ENCODE data around the gene TTC34.
"Not testable (repeated sequence)": the region's sequence is repeated elsewhere in the genome, so short reads cannot be mapped to it uniquely, and the experiment has no call there.

TTC34 gene

DNA sequence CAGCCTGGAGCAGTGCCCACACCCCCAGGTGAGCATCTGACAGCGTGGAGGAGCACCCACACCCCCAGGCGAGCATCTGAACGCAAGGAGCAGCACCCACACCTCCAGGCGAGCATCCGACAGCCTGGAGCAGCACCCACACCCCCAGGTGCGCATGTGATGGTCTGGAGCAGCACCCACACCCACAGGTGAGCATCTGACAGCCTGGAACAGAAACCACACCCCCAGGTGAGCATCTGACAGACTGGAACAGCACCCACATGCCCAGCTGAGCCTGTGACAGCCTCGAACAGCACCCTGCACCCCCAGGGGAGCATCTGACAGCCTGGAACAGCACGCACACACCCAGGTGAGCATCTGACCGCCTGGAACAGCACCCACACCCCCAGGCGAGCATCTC, 46.9 kb downstream of the TTC34 start:
- DNase-seq = not testable (repeated sequence)

DNA sequence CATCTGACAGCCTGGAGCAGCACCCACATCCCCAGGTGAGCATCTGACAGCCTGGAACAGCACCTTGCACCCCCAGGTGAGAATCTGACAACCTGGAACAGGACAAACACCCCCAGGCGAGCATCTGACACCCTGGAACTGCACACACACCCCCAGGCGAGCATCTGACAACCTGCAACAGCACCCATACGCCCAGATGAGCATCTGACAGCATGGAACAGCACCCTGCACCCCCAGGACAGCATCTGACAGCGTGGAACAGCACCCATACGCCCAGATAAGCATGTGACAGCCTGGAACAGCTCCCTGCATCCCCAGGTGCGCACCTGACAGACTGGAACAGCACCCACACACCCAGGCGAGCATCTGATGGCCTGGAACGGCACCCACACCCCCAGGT, 49.0 kb downstream of the TTC34 start:
- DNase-seq = not testable (repeated sequence)

DNA sequence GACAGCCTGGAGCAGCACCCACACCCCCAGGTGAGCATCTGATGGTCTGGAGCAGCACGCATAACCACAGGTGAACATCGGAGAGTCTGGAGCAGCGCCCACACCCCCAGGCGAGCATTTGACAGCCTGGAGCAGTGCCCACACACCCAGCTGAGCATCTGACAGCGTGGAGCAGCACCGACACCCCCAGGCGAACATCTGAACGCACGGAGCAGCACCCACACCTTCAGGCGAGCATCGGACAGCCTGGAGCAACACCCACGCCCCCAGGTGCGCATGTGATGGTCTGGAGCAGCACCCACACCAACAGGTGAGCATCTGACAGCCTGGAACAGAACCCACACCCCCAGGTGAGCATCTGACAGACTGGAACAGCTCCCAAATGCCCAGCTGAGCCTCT, 49.6 kb downstream of the TTC34 start:
- DNase-seq = not testable (repeated sequence)

DNA sequence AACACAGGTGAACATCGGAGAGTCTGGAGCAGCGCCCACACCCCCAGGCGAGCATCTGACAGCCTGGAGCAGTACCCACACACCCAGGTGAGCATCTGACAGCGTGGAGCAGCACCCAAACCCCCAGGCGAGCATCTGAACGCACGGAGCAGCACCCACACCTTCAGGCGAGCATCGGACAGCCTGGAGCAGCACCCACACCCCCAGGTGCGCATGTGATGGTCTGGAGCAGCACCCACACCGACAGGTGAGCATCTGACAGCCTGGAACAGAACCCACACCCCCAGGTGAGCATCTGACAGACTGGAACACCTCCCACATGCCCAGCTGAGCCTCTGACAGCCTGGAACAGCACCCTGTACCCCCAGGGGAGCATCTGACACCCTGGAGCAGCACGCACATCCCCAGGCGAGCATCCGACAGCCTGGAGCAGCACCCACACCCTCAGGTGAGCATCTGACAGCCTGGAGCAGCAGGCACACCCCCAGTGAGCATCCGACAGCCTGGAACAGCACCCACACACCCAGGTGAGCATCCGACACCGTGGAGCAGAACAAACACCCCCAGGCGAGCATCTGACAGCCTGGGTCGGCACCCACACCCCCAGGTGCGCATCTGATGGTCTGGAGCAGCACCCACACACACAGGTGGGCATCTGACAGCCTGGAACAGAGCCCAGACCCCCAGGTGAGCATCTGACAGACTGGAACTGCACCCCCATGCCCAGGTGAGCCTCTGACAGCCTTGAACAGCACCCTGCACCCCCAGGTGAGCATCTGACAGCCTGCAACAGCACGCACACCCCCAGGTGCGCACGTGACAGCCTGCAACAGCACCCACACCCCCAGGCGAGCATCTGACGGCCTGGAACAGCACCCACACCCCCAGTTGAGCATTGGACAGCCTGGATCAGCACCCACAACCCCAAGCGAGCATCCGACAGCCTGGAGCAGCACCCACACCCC, 50.4 kb downstream of the TTC34 start:
- DNase-seq = not testable (repeated sequence)

DNA sequence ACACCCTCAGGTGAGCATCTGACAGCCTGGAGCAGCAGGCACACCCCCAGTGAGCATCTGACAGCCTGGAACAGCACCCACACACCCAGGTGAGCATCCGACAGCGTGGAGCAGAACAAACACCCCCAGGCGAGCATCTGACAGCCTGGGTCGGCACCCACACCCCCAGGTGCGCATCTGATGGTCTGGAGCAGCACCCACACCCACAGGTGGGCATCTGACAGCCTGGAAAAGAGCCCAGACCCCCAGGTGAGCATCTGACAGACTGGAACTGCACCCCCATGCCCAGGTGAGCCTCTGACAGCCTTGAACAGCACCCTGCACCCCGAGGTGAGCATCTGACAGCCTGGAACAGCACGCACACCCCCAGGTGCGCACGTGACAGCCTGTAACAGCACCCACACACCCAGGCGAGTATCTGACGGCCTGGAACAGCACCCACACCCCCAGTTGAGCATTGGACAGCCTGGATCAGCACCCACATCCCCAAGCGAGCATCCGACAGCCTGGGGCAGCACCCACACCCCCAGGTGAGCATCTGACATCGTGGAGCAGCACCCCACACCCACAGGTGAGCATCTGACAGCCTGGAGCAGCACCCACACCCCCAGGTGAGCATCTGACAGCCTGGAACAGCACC, 51.3 kb downstream of the TTC34 start:
- DNase-seq = not testable (repeated sequence)

DNA sequence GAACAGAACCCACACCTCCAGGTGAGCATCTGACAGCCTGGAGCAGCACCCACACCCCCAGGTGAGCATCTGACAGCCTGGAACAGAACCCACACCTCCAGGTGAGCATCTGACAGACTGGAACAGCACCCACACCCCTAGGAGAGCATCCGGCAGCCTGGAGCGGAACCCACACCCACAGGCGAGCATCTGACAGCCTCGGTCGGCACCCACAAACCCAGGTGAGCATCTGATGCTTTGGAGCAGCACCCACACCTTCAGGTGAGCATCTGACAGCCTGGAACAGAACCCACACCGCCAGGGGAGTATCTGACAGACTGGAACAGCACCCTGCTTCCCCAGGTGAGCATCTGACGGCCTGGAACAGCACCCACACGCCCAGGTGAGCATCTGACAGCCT, 52.9 kb downstream of the TTC34 start:
- not testable (repeated sequence) for DNase-seq

DNA sequence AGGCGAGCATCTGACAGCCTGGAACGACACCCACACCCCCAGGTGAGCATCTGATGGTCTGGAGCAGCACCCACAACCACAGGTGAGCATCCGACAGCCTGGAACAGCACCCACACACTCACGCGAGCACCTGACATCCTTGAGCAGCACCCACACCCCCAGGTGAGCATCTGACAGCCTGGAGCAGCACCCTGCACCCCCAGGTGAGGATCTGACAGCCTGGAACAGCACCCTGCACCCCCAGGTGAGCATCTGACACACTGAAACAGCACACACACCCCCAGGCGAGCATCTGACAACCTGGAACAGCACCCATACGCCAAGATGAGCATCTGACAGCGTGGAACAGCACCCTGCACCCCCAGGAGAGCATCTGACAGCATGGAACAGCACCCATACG, 106.7 kb downstream of the TTC34 start:
- not testable (repeated sequence) for DNase-seq

DNA sequence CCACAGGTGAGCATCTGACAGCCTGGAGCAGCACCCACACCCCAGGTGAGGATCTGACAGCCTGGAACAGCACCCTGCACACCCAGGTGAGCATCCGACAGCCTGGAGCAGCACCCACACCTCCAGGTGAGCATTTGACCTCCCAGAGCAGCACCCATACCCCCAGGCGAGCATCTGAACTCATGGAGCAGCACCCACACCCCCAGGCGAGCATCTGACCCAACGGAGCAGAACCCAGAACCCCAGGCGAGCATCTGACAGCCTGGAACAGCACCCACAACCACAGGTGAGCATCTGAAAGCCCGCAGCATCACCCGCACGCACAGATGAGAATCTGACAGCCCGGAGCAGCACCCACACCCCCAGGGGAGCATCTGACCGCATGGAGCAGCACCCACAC, 111.3 kb downstream of the TTC34 start:
- not testable (repeated sequence) for DNase-seq

DNA sequence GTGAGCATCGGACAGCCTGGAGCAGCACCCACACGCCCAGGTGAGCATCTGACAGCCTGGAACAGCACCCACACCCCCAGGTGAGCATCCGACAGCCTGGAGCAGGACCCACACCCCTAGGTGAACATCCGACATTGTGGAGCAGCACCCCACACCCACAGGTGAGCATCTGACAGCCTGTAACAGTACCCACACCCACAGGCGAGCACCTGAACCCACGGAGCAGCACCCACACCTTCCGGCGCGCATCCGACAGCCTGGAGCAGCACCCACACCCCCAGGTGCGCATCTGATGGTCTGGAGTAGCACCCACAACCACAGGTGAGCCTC, 113.2 kb downstream of the TTC34 start:
- not testable (repeated sequence) for DNase-seq

DNA sequence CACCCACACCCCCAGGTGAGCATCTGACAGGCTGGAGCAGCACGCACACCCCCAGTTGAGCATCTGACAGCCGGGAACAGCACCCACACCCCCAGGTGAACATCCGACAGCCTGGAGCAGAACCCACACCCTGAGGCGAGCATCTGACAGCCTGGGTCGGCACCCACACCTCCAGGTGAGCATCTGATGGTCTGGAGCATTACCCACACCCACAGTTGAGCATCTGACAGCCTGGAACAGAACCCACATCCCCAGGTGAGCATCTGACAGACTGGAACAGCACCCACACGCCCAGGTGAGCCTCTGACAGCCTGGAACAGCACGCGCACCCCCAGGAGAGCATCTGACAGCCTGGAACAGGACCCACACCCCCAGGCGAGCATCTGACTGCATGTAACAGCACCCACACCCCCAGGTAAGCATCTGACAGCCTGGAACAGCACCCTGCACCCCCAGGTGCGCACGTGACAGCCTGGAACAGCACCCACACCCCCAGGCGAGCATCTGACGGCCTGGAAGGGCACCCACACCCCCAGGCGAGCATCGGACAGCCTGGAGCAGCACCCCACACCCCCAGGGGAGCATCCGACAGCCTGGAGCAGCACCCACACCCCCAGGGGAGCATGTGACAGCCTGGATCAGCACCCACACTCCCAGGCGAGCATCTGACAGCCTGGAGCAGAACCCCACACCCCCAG, 113.7 kb downstream of the TTC34 start:
- DNase-seq = not testable (repeated sequence)

DNA sequence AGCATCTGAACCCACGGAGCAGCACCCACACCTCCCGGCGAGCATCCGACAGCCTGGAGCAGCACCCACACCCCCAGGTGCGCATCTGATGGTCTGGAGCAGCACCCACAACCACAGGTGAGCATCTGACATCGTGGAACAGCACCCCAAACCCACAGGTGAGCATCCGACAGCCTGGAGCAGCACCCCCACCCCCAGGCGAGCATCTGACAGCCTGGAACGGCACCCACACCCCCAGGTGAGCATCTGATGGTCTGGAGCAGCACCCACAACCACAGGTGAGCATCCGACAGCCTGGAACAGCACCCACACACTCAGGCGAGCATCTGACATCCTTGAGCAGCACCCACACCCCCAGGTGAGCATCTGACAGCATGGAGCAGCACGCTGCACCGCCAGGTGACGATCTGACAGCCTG, 114.3 kb downstream of the TTC34 start:
- DNase-seq = not testable (repeated sequence)

DNA sequence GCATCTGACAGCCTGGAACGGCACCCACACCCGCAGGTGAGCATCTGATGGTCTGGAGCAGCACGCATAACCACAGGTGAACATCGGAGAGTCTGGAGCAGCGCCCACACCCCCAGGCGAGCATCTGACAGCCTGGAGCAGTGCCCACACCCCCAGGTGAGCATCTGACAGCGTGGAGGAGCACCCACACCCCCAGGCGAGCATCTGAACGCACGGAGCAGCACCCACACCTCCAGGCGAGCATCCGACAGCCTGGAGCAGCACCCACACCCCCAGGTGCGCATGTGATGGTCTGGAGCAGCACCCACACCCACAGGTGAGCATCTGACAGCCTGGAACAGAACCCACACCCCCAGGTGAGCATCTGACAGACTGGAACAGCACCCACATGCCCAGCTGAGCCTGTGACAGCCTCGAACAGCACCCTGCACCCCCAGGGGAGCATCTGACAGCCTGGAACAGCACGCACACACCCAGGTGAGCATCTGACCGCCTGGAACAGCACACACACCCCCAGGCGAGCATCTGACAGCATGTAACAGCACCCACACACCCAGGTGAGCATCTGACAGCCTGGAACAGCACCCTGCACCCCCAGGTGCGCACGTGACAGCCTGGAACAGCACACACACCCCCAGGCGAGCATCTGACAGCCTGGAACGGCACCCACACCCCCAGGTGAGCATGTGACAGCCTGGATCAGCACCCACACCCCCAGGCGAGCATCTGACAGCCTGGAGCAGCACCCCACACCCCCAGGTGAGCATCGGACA, 115.2 kb downstream of the TTC34 start:
- not testable (repeated sequence) for DNase-seq

DNA sequence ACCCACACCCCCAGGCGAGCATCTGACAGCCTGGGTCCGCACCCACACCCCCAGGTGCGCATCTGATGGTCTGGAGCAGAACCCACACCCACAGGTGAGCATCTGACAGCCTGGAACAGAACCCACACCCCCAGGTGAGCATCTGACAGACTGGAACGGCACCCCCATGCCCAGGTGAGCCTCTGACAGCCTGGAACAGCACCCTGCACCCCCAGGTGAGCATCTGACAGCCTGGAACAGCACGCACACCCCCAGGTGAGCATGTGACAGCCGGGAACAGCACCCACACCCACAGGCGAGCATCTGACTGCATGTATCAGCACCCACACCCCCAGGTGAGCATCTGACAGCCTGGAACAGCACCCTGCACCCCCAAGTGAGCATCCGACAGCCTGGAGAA, 115.8 kb downstream of the TTC34 start:
- not testable (repeated sequence) for DNase-seq

DNA sequence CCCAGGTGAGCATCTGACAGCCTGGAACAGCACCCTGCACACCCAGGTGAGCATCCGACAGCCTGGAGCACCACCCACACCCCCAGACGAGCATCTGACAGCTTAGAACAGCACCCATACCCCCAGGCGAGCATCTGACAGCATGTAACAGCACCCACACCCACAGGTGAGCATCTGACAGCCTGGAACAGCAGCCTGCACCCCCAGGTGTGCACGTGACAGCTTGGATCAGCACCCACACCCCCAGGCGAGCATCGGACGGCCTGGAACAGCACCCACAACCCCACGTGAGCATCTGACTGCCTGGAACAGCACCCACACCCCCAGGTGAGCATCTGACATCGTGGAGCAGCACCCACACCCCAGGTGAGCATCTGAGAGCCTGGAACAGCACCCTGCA, 116.6 kb downstream of the TTC34 start:
- not testable (repeated sequence) for DNase-seq

DNA sequence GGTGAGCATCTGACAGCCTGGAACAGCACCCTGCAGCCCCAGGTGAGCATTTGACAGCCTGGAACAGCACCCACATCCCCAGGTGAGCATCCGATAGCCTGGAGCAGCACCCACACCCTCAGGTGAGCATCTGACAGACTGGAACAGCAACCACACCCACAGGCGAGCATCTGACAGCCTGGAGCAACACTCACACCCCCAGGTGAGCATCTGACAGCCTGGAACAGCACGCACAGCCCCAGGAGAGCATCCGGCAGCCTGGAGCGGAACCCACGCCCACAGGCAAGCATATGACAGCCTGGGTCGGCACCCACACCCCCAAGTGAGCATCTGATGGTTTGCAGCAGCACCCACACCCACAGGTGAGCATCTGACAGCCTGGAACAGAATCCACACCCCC, 117.5 kb downstream of the TTC34 start:
- DNase-seq = not testable (repeated sequence)

DNA sequence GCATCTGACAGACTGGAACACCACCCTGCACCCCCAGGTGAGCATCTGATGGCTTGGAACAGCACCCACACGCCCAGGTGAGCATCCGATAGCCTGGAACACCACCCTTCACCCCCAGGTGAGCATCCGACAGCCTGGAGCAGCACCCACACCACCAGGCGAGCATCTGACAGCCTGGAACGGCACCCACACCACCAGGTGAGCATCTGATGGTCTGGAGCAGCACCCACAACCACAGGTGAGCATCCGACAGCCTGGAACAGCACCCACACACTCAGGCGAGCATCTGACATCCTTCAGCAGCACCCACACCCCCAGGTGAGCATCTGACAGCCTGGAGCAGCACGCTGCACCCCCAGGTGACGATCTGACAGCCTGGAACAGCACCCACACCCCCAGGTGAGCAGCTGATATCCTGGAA, 118.2 kb downstream of the TTC34 start:
- not testable (repeated sequence) for DNase-seq

DNA sequence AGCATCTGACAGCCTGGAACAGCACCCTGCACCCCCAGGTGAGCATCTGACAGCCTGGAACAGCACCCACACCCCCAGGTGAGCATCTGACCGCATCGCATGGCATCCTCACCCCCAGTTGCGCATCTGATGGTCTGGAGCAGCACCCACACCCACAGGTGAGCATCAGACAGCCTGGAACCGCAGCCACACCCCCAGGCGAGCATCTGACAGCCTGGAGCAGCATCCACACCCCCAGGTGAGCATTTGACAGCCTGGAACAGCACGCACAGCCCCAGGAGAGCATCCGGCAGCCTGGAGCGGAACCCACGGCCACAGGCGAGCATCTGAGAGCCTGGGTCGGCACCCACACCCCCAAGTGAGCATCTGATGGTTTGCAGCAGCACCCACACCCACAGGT, 118.6 kb downstream of the TTC34 start:
- not testable (repeated sequence) for DNase-seq

DNA sequence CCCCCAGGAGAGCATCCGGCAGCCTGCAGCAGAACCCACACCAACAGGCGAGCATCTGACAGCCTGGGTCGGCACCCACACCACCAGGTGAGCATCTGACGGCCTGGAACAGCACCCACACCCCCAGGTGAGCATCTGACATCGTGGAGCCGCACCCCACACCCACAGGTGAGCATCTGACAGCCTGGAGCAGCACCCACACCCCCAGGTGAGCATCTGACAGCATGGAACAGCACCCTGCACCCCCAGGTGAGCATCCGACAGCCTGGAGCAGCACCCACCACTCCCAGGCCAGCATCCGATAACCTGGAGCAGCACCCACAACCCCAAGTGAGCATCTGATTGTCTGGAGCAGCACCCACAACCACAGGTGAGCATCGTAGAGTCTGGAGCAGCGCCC, 124.8 kb downstream of the TTC34 start:
- DNase-seq = not testable (repeated sequence)

DNA sequence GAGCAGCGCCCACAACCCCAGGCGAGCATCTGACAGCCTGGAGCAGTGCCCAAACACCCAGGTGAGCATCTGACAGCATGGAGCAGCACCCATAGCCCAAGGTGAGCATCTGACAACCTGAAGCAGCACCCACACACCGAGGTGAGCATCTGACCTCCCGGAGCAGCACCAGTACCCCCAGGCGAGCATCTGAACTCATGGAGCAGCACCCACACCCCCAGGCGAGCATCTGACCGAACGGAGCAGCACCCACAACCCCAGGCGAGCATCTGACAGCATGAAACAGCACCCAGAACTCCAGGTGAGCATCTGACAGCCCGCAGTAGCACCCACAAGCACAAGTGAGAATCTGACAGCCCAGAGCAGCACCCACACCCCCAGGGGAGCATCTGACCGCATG, 129.8 kb downstream of the TTC34 start:
- not testable (repeated sequence) for DNase-seq

DNA sequence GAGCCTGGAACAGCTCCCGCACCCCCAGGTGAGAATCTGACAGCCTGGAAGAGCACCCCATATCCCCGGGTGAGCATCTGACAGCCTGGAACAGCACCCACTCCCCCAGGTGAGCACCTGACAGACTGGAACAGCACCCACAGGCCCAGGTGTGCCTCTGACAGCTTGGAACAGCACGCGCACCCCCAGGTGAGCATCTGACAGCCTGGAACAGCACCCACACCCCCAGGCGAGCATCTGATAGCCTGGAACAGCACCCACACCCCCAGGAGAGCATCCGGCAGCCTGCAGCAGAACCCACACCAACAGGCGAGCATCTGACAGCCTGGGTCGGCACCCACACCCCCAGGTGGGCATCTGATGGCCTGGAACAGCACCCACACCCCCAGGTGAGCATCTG, 141.7 kb downstream of the TTC34 start:
- not testable (repeated sequence) for DNase-seq

DNA sequence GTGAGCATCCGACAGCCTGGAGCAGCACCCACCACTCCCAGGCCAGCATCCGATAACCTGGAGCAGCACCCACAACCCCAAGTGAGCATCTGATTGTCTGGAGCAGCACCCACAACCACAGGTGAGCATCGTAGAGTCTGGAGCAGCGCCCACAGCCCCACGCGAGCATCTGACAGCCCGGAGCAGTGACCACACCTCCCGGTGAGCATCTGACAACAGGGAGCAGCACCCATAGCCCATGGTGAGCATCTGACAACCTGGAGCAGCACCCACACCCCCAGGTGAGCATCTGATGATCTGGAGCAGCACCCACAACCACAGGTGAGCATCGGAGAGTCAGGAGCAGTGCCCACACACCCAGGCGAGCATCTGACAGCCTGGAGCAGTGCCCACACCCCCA, 143.6 kb downstream of the TTC34 start:
- DNase-seq = not testable (repeated sequence)

DNA sequence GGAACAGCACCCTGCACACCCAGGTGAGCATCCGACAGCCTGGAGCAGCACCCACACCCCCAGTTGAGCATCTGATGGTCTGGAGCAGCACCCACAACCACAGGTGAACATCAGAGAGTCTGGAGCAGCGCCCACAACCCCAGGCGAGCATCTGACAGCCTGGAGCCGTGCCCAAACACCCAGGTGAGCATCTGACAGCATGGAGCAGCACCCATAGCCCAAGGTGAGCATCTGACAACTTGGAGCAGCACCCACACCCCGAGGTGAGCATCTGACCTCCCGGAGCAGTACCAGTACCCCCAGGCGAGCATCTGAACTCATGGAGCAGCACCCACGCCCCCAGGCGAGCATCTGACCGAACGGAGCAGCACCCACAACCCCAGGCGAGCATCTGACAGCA, 144.4 kb downstream of the TTC34 start:
- DNase-seq = not testable (repeated sequence)
